A673 (cell line): ENCODE data around the gene VRTN. TPM values are rescaled to one million over a fixed set of nuclear protein-coding genes. Genes with fewer than 3 reads are reported as not detected.
"Not testable (repeated sequence)": the region's sequence is repeated elsewhere in the genome, so short reads cannot be mapped to it uniquely, and the experiment has no call there.

Experiments
- BruUV-seq: library from RNA; stranded (reverse); fragments of 400-500 nt; replicated peaks from 2 replicates; lab custom pipeline; 2021; lab: Mats Ljungman, UMichigan
- CTCF ChIA-PET: fragments of 300-600 bp; sonication (Branson Sonifier 250); formaldehyde crosslinking; loops from one replicate; lab custom pipeline; 2022; ENCODE audit warnings: antibody characterized with exemption; lab: Charles Lee
- POLR2A ChIA-PET: fragments of 300-600 bp; sonication (Branson Sonifier 250); formaldehyde crosslinking; loops from one replicate; lab custom pipeline; 2022; ENCODE audit warnings: antibody characterized with exemption; ENCODE audit not compliant: low non-redundant PET; lab: Charles Lee
- DNase-seq: peaks from one replicate; pipeline ENCODE4 v3.0.0-alpha.2; 2015; ENCODE audit warnings: low spot score
- H3K27ac ChIP-seq: fragments of 200-600 bp; sonication (generic); 2 replicates; pipeline ENCODE4 v1.5.1; 2016; ENCODE audit warnings: mixed run types, low read depth, mild to moderate bottlenecking, mixed read lengths, antibody characterized with exemption, low read length; ENCODE audit not compliant: poor library complexity, severe bottlenecking
- H3K27me3 ChIP-seq: fragments of 200-600 bp; sonication (generic); replicated peaks from 2 replicates; pipeline ENCODE4 v1.6.1; 2017; ENCODE audit warnings: mixed run types, low read depth, mild to moderate bottlenecking, mixed read lengths, antibody characterized with exemption, low read length; ENCODE audit not compliant: insufficient read depth, poor library complexity
- H3K36me3 ChIP-seq: fragments of 200-600 bp; sonication (generic); 2 replicates; pipeline ENCODE4 v1.6.1; 2016; ENCODE audit warnings: mixed run types, mild to moderate bottlenecking, mixed read lengths, antibody characterized with exemption, low read length; ENCODE audit not compliant: insufficient read depth, poor library complexity, severe bottlenecking
- H3K4me1 ChIP-seq: fragments of 200-600 bp; sonication (generic); 2 replicates; pipeline ENCODE4 v1.6.1; 2017; ENCODE audit warnings: mixed run types, mild to moderate bottlenecking, mixed read lengths, antibody characterized with exemption, low read length; ENCODE audit not compliant: insufficient read depth, poor library complexity, severe bottlenecking
- H3K4me3 ChIP-seq: fragments of 200-600 bp; sonication (generic); 2 replicates; pipeline ENCODE4 v1.5.1; 2016; ENCODE audit warnings: low read depth, mixed run types, mild to moderate bottlenecking, mixed read lengths, low read length; ENCODE audit not compliant: poor library complexity, severe bottlenecking
- H3K9me3 ChIP-seq: fragments of 200-600 bp; sonication (generic); 2 replicates; pipeline ENCODE4 v1.6.1; 2016; ENCODE audit warnings: mixed run types, low read depth, mild to moderate bottlenecking, mixed read lengths, antibody characterized with exemption, low read length; ENCODE audit not compliant: poor library complexity, severe bottlenecking
- CTCF ChIP-seq: fragments of 300-800, 200-600 bp; sonication (generic); conservative IDR thresholded peaks from 2 replicates; pipeline ENCODE4 v1.5.1; 2017; ENCODE audit warnings: low read depth, mild to moderate bottlenecking, antibody characterized with exemption, low read length, moderate library complexity, mixed read lengths
- EZH2 ChIP-seq: fragments of 200-600 bp; sonication (generic); IDR thresholded peaks from 2 replicates; pipeline ENCODE4 v1.6.1; 2017; ENCODE audit warnings: borderline replicate concordance, low read depth, mild to moderate bottlenecking, mixed read lengths, antibody characterized with exemption, low read length; ENCODE audit not compliant: poor library complexity, severe bottlenecking
- intact Hi-C: fragments of 100-400 bp; cut with micrococcal nuclease; formaldehyde crosslinking; loops from one replicate; pipeline ENCODE4 v1.10.0; 2022; ENCODE audit not compliant: unreplicated experiment
- total RNA-seq: library from RNA; stranded (reverse); gene quantifications from 2 replicates; pipeline ENCODE4 v1.2.3, GENCODE V29; 2021

The VRTN gene
- total RNA-seq, 1 experiment from 2014 or later, result not detected

GRCh38 chr14:74380172-74380571, 31.9 kb downstream of the VRTN start:
- no peaks in the 10 kb centered on the region for H3K9me3 ChIP-seq
- no peak for DNase-seq
- ChIA-PET CTCF (no interaction called here), POLR2A (no interaction called here)
- H3K4me3 ChIP-seq, result no peak overlapping the region
- TF ChIP-seq CTCF, result no peak
- no peak for TF ChIP-seq EZH2
- H3K4me1 ChIP-seq, result no peaks in the 10 kb centered on the region
- H3K36me3 ChIP-seq, result no peaks in the 10 kb centered on the region
- no TSS peak for BruUV-seq
- intact Hi-C loops, result no loop called here
- no peaks in the 10 kb centered on the region for H3K27me3 ChIP-seq
- no peak overlapping the region for H3K27ac ChIP-seq

GRCh38 chr14:74380845-74381244, 32.6 kb downstream of the VRTN start:
- Histone ChIP-seq H3K4me3 (no peak overlapping the region), H3K4me1 (no peaks in the 10 kb centered on the region), H3K36me3 (no peaks in the 10 kb centered on the region), H3K27ac (no peak overlapping the region), H3K27me3 (no peaks in the 10 kb centered on the region), H3K9me3 (no peaks in the 10 kb centered on the region)
- POLR2A ChIA-PET, result interaction anchor here (0.6 kb wide), 1 partner anchor 183 kb away, joined by 6 read pairs; no protein-coding TSS in a partner anchor
- TF ChIP-seq CTCF, result no peak
- no peak for TF ChIP-seq EZH2
- no peak for DNase-seq
- intact Hi-C loops, result no loop called here
- BruUV-seq, result no TSS peak
- CTCF ChIA-PET, result no interaction called here

- POLR2A ChIA-PET, result interaction anchor here (0.6 kb wide), 1 partner anchor 184 kb away, joined by 6 read pairs; no protein-coding TSS in a partner anchor
These were observed 33.3 kb downstream of the VRTN start for GRCh38 chr14:74381571-74381970.

GRCh38 chr14:74382231-74382630, 34.0 kb downstream of the VRTN start:
- CTCF ChIA-PET, result no interaction called here
- POLR2A ChIA-PET, result no interaction called here
- no peaks in the 10 kb centered on the region for H3K4me1 ChIP-seq
- no TSS peak for BruUV-seq
- H3K9me3 ChIP-seq, result no peaks in the 10 kb centered on the region
- no peaks in the 10 kb centered on the region for H3K27me3 ChIP-seq
- no peak overlapping the region for H3K27ac ChIP-seq
- no peak for DNase-seq
- H3K4me3 ChIP-seq, result no peak overlapping the region
- no peaks in the 10 kb centered on the region for H3K36me3 ChIP-seq
- TF ChIP-seq CTCF (no peak), EZH2 (no peak)
- intact Hi-C loops, result no loop called here

More at GRCh38 chr14:74381571-74381970, 33.3 kb downstream of the VRTN start:
- H3K27me3 ChIP-seq, H3K4me3 ChIP-seq, H3K4me1 ChIP-seq, H3K36me3 ChIP-seq, BruUV-seq, H3K9me3 ChIP-seq, H3K27ac ChIP-seq, intact Hi-C loops, DNase-seq: not testable (repeated sequence)
- CTCF ChIA-PET, result interaction anchor here (0.7 kb wide), 1 partner anchor 203 kb away, joined by 5 read pairs; no protein-coding TSS in a partner anchor
